CD4-positive, alpha-beta T cell treated with Interleukin-4 for 1 hour (primary cell): ENCODE results near the gene ADK.
"Not testable (repeated sequence)": the region's sequence is repeated elsewhere in the genome, so short reads cannot be mapped to it uniquely, and the experiment has no call there.

Experiments
- DNase-seq, 2 donors: peaks; one replicate each; pipeline ENCODE4 v3.0.0-alpha.2; 2020 to 2022

Gene ADK

GRCh38 chr10:74150990-74151878 lies at the start of gene ADK:
Gene ADK (plus strand): TSS chr10:74151221. CDS start chr10:74151279, 58 bp downstream.
- DNase-seq, result peak; percentile 99 to 100

GRCh38 chr10:74103560-74104258 lies 47.3 kb upstream of the ADK start:
- no peak for DNase-seq

- DNase-seq, result no peak
Observed at GRCh38 chr10:74104480-74104879, 46.5 kb upstream of the ADK start.

GRCh38 chr10:74104996-74105395 lies 46.0 kb upstream of the ADK start:
- DNase-seq, result no peak

- no peak for DNase-seq
Observed at GRCh38 chr10:74107391-74107790, 43.6 kb upstream of the ADK start.

- DNase-seq, result no peak
Observed at GRCh38 chr10:74109452-74109851, 41.6 kb upstream of the ADK start.

GRCh38 chr10:74110120-74110519 lies 40.9 kb upstream of the ADK start:
- DNase-seq, result no peak

GRCh38 chr10:74111799-74112198 lies 39.2 kb upstream of the ADK start:
- no peak for DNase-seq

- no peak for DNase-seq
Observed at GRCh38 chr10:74113546-74113945, 37.5 kb upstream of the ADK start.

GRCh38 chr10:74114041-74114448 lies 37.0 kb upstream of the ADK start:
- DNase-seq, result no peak

- DNase-seq, result no peak
Observed at GRCh38 chr10:74117738-74118137, 33.3 kb upstream of the ADK start.

GRCh38 chr10:74118804-74119203 lies 32.2 kb upstream of the ADK start:
- DNase-seq, result no peak

- no peak for DNase-seq
Observed at GRCh38 chr10:74120911-74121310, 30.1 kb upstream of the ADK start.

GRCh38 chr10:74121368-74121767 lies 29.7 kb upstream of the ADK start:
- no peak for DNase-seq

- no peak for DNase-seq
Observed at GRCh38 chr10:74122060-74122459, 29.0 kb upstream of the ADK start.

- no peak for DNase-seq
Observed at GRCh38 chr10:74123081-74123480, 27.9 kb upstream of the ADK start.

GRCh38 chr10:74133923-74134820 lies 16.8 kb upstream of the ADK start:
- DNase-seq, result no peak

GRCh38 chr10:74135452-74135851 lies 15.6 kb upstream of the ADK start:
- no peak for DNase-seq

GRCh38 chr10:74137992-74138391 lies 13.0 kb upstream of the ADK start:
- DNase-seq, result no peak

- not testable (repeated sequence) for DNase-seq
Observed at GRCh38 chr10:74138596-74138995, 12.4 kb upstream of the ADK start.

GRCh38 chr10:74139981-74140380 lies 11.0 kb upstream of the ADK start:
- DNase-seq, result no peak

- DNase-seq, result no peak
Observed at GRCh38 chr10:74140553-74140952, 10.5 kb upstream of the ADK start.

GRCh38 chr10:74145133-74145532 lies 5.9 kb upstream of the ADK start:
- no peak for DNase-seq
